HCT116 (cell line): ENCODE data around the gene PGBD5. TPM values are rescaled to one million over a fixed set of nuclear protein-coding genes. Genes with fewer than 3 reads are reported as not detected.

ENCODE experiments used
- ATAC-seq: fragments of 200-7000 bp; cut with Tn5 transposase; 2 replicates; pipeline ENCODE4 v1.9.1; 2020; ENCODE audit warnings: mild to moderate bottlenecking, moderate library complexity
- BruUV-seq: library from RNA; stranded (reverse); fragments of 400-500 nt; replicated peaks from 2 replicates; lab custom pipeline; 2021; lab: Mats Ljungman, UMichigan
- CTCF ChIA-PET: fragments of 300-600 bp; sonication (Branson Sonifier 250); formaldehyde crosslinking; loops from one replicate; lab custom pipeline; 2021; ENCODE audit warnings: antibody characterized with exemption; lab: Charles Lee
- POLR2A ChIA-PET: fragments of 300-600, 350-600 bp; sonication (Branson Sonifier 250); formaldehyde crosslinking; loops from one replicate; lab custom pipeline; 2021; ENCODE audit warnings: antibody characterized with exemption; lab: Charles Lee
- RAD21 ChIA-PET, 2 experiments: fragments of 300-600 bp; sonication (Branson Sonifier 250); formaldehyde crosslinking; loops; one replicate each; lab custom pipeline; 2023; ENCODE audit warnings: low total read pairs in 2 of 2; ENCODE audit not compliant: uncharacterized antibody in 2 of 2, unreplicated experiment in 2 of 2, low non-redundant PET in 1 of 2; lab: Charles Lee
- DNase-seq: peaks from one replicate; pipeline ENCODE4 v3.0.0-alpha.2; 2010; ENCODE audit warnings: low read depth, low spot score
- H2AFZ ChIP-seq: fragments of 200-600 bp; shearing (Covaris generic), sonication (generic); 2 replicates; pipeline ENCODE4 v1.6.1; 2017; ENCODE audit warnings: low read depth, mixed run types, mixed read lengths, antibody characterized with exemption, low read length; ENCODE audit not compliant: poor library complexity, severe bottlenecking
- H3K27ac ChIP-seq: 2 replicates; pipeline ENCODE4 v1.5.1; 2012; ENCODE audit warnings: low read depth, low read length
- H3K27me3 ChIP-seq: fragments of 200-600 bp; sonication (generic); 2 replicates; pipeline ENCODE4 v1.6.1; 2016; ENCODE audit warnings: mixed run types, low read length, mixed read lengths; ENCODE audit not compliant: insufficient read depth
- H3K36me3 ChIP-seq, 2 experiments: fragments of 200-500 bp in 1 of 2; fragments of 200-600 bp in 1 of 2; sonication (Bioruptor generic) in 1 of 2; sonication (generic) in 1 of 2; 2 replicates each; pipeline versions ENCODE4 v1.5.1 to v1.6.1; 2014 to 2016; ENCODE audit warnings: low read length in 2 of 2, inconsistent platforms in 1 of 2, mixed read lengths in 1 of 2, mixed run types in 1 of 2; ENCODE audit not compliant: insufficient read depth in 2 of 2, control insufficient read depth in 1 of 2
- H3K4me1 ChIP-seq, 2 experiments: fragments of 200-600 bp in 1 of 2; sonication (generic) in 1 of 2; 2 replicates each; pipeline versions ENCODE4 v1.5.1 to v1.6.1; 2012 to 2017; ENCODE audit warnings: low read length in 2 of 2, inconsistent platforms in 1 of 2, mild to moderate bottlenecking in 1 of 2, mixed read lengths in 1 of 2, mixed run types in 1 of 2, moderate library complexity in 1 of 2; ENCODE audit not compliant: insufficient read depth in 2 of 2, control insufficient read depth in 1 of 2
- H3K4me2 ChIP-seq: fragments of 200-600 bp; sonication (generic); 2 replicates; pipeline ENCODE4 v1.6.1; 2017; ENCODE audit warnings: mixed run types, low read length, mixed read lengths
- H3K4me3 ChIP-seq, 2 experiments: fragments of 200-600 bp in 1 of 2; sonication (generic) in 1 of 2; replicated peaks in 1 of 2; 2 replicates each; pipeline ENCODE4 v1.5.1; 2011 to 2016; ENCODE audit warnings: low read length in 2 of 2, control low read depth in 1 of 2, low read depth in 1 of 2, mild to moderate bottlenecking in 1 of 2, mixed read lengths in 1 of 2, mixed run types in 1 of 2
- H3K79me2 ChIP-seq: fragments of 200-600 bp; sonication (generic); 2 replicates; pipeline ENCODE4 v1.6.1; 2017; ENCODE audit warnings: mild to moderate bottlenecking, mixed run types, low read length, moderate library complexity, mixed read lengths; ENCODE audit not compliant: insufficient read depth
- H3K9ac ChIP-seq: fragments of 200-600 bp; sonication (generic); 2 replicates; pipeline ENCODE4 v1.6.1; 2016; ENCODE audit warnings: low read length, mixed read lengths
- H3K9me2 ChIP-seq: fragments of 200-600 bp; sonication (generic), shearing (Covaris generic); 2 replicates; pipeline ENCODE4 v1.6.1; 2017; ENCODE audit warnings: mixed run types, mild to moderate bottlenecking, moderate library complexity; ENCODE audit not compliant: insufficient read depth
- H3K9me3 ChIP-seq, 2 experiments: fragments of 200-500 bp in 1 of 2; fragments of 200-600 bp in 1 of 2; sonication (Bioruptor generic) in 1 of 2; sonication (generic) in 1 of 2; 2 replicates each; pipeline ENCODE4 v1.6.1; 2014 to 2017; ENCODE audit warnings: low read length in 2 of 2, mixed read lengths in 2 of 2, inconsistent platforms in 1 of 2, low read depth in 1 of 2, mild to moderate bottlenecking in 1 of 2, mixed run types in 1 of 2, moderate library complexity in 1 of 2; ENCODE audit not compliant: control insufficient read depth in 1 of 2, insufficient read depth in 1 of 2
- H4K20me1 ChIP-seq: fragments of 200-600 bp; sonication (generic), shearing (Covaris generic); 2 replicates; pipeline ENCODE4 v1.6.1; 2017; ENCODE audit warnings: mixed run types, mild to moderate bottlenecking, moderate library complexity; ENCODE audit not compliant: insufficient read depth
- CBX3 ChIP-seq: IDR thresholded peaks from 2 replicates; pipeline ENCODE4 v1.6.1; 2012; ENCODE audit warnings: low read depth
- CTCF ChIP-seq, 3 experiments: fragments of 200-600 bp in 1 of 3; sonication (generic) in 1 of 3; IDR thresholded peaks in 2 of 3; conservative IDR thresholded peaks in 1 of 3; 2 replicates each; pipeline ENCODE4 v1.5.1; 2012 to 2017; ENCODE audit warnings: low read depth in 2 of 3, low read length in 2 of 3, antibody characterized with exemption in 1 of 3, borderline replicate concordance in 1 of 3, control low read depth in 1 of 3, mild to moderate bottlenecking in 1 of 3, mixed read lengths in 1 of 3, mixed run types in 1 of 3, moderate library complexity in 1 of 3; ENCODE audit not compliant: insufficient read depth in 1 of 3
- ELF1 ChIP-seq: IDR thresholded peaks from 2 replicates; pipeline ENCODE4 v1.6.1; 2012; ENCODE audit warnings: low read depth, borderline replicate concordance
- EZH2 ChIP-seq: fragments of 200-600 bp; sonication (generic); IDR thresholded peaks from 2 replicates; pipeline ENCODE4 v1.6.1; 2017; ENCODE audit warnings: antibody characterized with exemption, mixed run types
- EZH2phosphoT487 ChIP-seq: fragments of 200-600 bp; IDR thresholded peaks from 2 replicates; pipeline ENCODE4 v1.6.1; 2018; ENCODE audit warnings: antibody characterized with exemption, borderline replicate concordance
- MAX ChIP-seq: IDR thresholded peaks from 2 replicates; pipeline ENCODE4 v1.6.1; 2012
- RAD21 ChIP-seq: IDR thresholded peaks from 2 replicates; pipeline ENCODE4 v1.6.1; 2012; ENCODE audit warnings: low read depth, mild to moderate bottlenecking
- SIN3A ChIP-seq: IDR thresholded peaks from 2 replicates; pipeline ENCODE4 v1.6.1; 2012; ENCODE audit warnings: low read depth
- SRF ChIP-seq: IDR thresholded peaks from 2 replicates; pipeline ENCODE4 v1.6.1; 2012; ENCODE audit warnings: low read depth
- TCF7L2 ChIP-seq: IDR thresholded peaks from 2 replicates; pipeline ENCODE4 v1.7.0; 2011; ENCODE audit warnings: borderline replicate concordance, inconsistent platforms; ENCODE audit not compliant: insufficient read depth, insufficient read length; ENCODE audit errors: extremely low read depth
- ZFX ChIP-seq: fragments of 450-650 bp; IDR thresholded peaks from 2 replicates; pipeline ENCODE4 v1.6.1; 2017
- intact Hi-C: fragments of 100-400 bp; cut with micrococcal nuclease; formaldehyde crosslinking; loops from 2 replicates; pipeline ENCODE4 v1.10.0; 2022
- total RNA-seq: library from RNA; stranded (reverse); gene quantifications from one replicate; pipeline ENCODE4 v1.2.1, GENCODE V29; 2021; ENCODE audit not compliant: unreplicated experiment

The PGBD5 gene
- total RNA-seq, 1 experiment from 2014 or later, result 0.27 TPM

GRCh38 chr1:230341162-230341546, 85.0 kb downstream of the PGBD5 start:
- TF ChIP-seq MAX (no peak), EZH2phosphoT487 (no peak), CTCF (IDR thresholded peaks at IDR 0.05 in 2 of 3, conservative IDR thresholded peaks at IDR 0.05 in 1 of 3; ENCODE audit: borderline replicate concordance in 1 of 3, insufficient read depth in 1 of 3, low read depth in 2 of 3, low read length in 2 of 3) (no peak), EZH2 (no peak), ELF1 (no peak), TCF7L2 (no peak), SRF (no peak), ZFX (no peak), CBX3 (no peak), RAD21 (no peak), SIN3A (no peak)
- H3K4me2 ChIP-seq, result no peak overlapping the region
- no peak overlapping the region for H3K27ac ChIP-seq
- no peak overlapping the region for H3K4me3 ChIP-seq
- CTCF ChIA-PET, result no interaction called here
- intact Hi-C loops, result no loop called here
- H3K79me2 ChIP-seq, result no peaks in the 10 kb centered on the region
- H4K20me1 ChIP-seq, result no peaks in the 10 kb centered on the region
- ATAC-seq (no peak), DNase-seq (no peak)
- no peaks in the 10 kb centered on the region; the same call in 1 of the 2 replicates for H3K27me3 ChIP-seq
- no peaks in the 10 kb centered on the region for H3K4me1 ChIP-seq
- RAD21 ChIA-PET, result no interaction called here
- no peaks in the 10 kb centered on the region for H3K36me3 ChIP-seq
- POLR2A ChIA-PET, result no interaction called here
- H2AFZ ChIP-seq, result no peak overlapping the region
- no peak overlapping the region for H3K9ac ChIP-seq
- no peaks in the 10 kb centered on the region for H3K9me3 ChIP-seq
- no peaks in the 10 kb centered on the region for H3K9me2 ChIP-seq
- no TSS peak for BruUV-seq
